ENCODE measurements around the gene CA4. TPM values are rescaled to one million over a fixed set of nuclear protein-coding genes. Genes with fewer than 3 reads are reported as not detected.
"Not testable (repeated sequence)": the region's sequence is repeated elsewhere in the genome, so short reads cannot be mapped to it uniquely, and the experiment has no call there.

The CA4 gene
- total RNA-seq, 1 donor from 2014 or later: 73.1 TPM

GRCh38 chr17:60193482-60193881 is 43.7 kb downstream of the CA4 start:
- TF ChIP-seq CTCF (IDR thresholded peaks at IDR 0.05): no peak
- ATAC-seq (no peak), DNase-seq (no peak)
- intact Hi-C loops (cut with DNase I): no loop called here
- no peaks in the 10 kb centered on the region for H3K27me3 ChIP-seq
- no peaks in the 10 kb centered on the region for H3K9me3 ChIP-seq
- H3K4me3 ChIP-seq: no peak overlapping the region
- H3K27ac ChIP-seq: no peak overlapping the region
- no peaks in the 10 kb centered on the region for H3K4me1 ChIP-seq
- peaks cover 94% of the 10 kb centered on the region for H3K36me3 ChIP-seq

- H3K4me3 ChIP-seq; H3K27ac ChIP-seq; H3K4me1 ChIP-seq; H3K9me3 ChIP-seq; DNase-seq; H3K27me3 ChIP-seq; ATAC-seq; intact Hi-C loops (cut with DNase I): not testable (repeated sequence)
- peaks cover 99% of the 10 kb centered on the region for H3K36me3 ChIP-seq
Observed at GRCh38 chr17:60194141-60194540, 44.4 kb downstream of the CA4 start.

- peaks cover 62% of the 10 kb centered on the region for H3K36me3 ChIP-seq
- H3K4me1 ChIP-seq; H3K9me3 ChIP-seq; ATAC-seq; H3K4me3 ChIP-seq; H3K27me3 ChIP-seq; intact Hi-C loops (cut with DNase I); H3K27ac ChIP-seq; DNase-seq: not testable (repeated sequence)
Observed at GRCh38 chr17:60198630-60199029, 48.9 kb downstream of the CA4 start.

GRCh38 chr17:60205782-60206181 is 56.0 kb downstream of the CA4 start:
- H3K27ac ChIP-seq; H3K9me3 ChIP-seq; H3K27me3 ChIP-seq; DNase-seq; H3K4me1 ChIP-seq; intact Hi-C loops (cut with DNase I); H3K4me3 ChIP-seq; ATAC-seq: not testable (repeated sequence)
- H3K36me3 ChIP-seq: peaks cover 18% of the 10 kb centered on the region

GRCh38 chr17:60208302-60208701 is 58.5 kb downstream of the CA4 start:
- H3K9me3 ChIP-seq; H3K4me1 ChIP-seq; DNase-seq; H3K27ac ChIP-seq; H3K4me3 ChIP-seq; H3K27me3 ChIP-seq; ATAC-seq; intact Hi-C loops (cut with DNase I): not testable (repeated sequence)
- peaks cover 19% of the 10 kb centered on the region for H3K36me3 ChIP-seq

Other genes starting within 250 kb of the CA4 start
- gene RNFT1, start 185.2 kb upstream of the CA4 start, total RNA-seq: 30.1 TPM
- gene HEATR6, start 71.1 kb upstream of the CA4 start, total RNA-seq: 26.9 TPM
- 72.4 TPM for gene USP32, start 242.2 kb downstream of the CA4 start, total RNA-seq

Measured in upper lobe of right lung (tissue), 1 donor.